Activated T-cell treated with anti-CD3 and anti-CD28 coated beads, Interleukin-2, amount 50 U/mL, for 72 hours (primary cell): ENCODE measurements around the gene XXYLT1. TPM values are rescaled to one million over a fixed set of nuclear protein-coding genes. Genes with fewer than 3 reads are reported as not detected.

ENCODE experiments used
- ATAC-seq, 2 donors: fragments of 150-1000 bp; cut with Tn5 transposase; replicated peaks in 1 of 2; 2 replicates each; pipeline ENCODE4 v1.10.0; 2021; ENCODE audit warnings: moderate library complexity in 2 of 2, mild to moderate bottlenecking in 1 of 2
- DNase-seq, 2 donors: peaks; one replicate each; pipeline ENCODE4 v3.0.0; 2021 to 2022; ENCODE audit warnings: mixed read lengths in 1 of 2
- H3K27ac Mint-ChIP-seq: one replicate; pipeline ENCODE4 v1.8.0; 2022; ENCODE audit warnings: mild to moderate bottlenecking, moderate library complexity, mixed read lengths
- H3K27me3 Mint-ChIP-seq: one replicate; pipeline ENCODE4 v1.8.0; 2022; ENCODE audit warnings: low read depth, mixed read lengths
- H3K36me3 Mint-ChIP-seq, 2 donors: one replicate each; pipeline ENCODE4 v1.8.0; 2022; ENCODE audit warnings: mixed read lengths in 2 of 2, mild to moderate bottlenecking in 1 of 2; ENCODE audit not compliant: insufficient read depth in 2 of 2
- H3K4me1 Mint-ChIP-seq: one replicate; pipeline ENCODE4 v1.8.0; 2022; ENCODE audit warnings: low read depth, mixed read lengths
- H3K4me3 Mint-ChIP-seq, 2 donors: one replicate each; pipeline ENCODE4 v1.8.0; 2022; ENCODE audit warnings: mild to moderate bottlenecking in 2 of 2, mixed read lengths in 2 of 2, moderate library complexity in 2 of 2
- H3K9me3 Mint-ChIP-seq, 2 donors: one replicate each; pipeline ENCODE4 v1.8.0; 2022; ENCODE audit warnings: mixed read lengths in 2 of 2
- total RNA-seq, 2 donors: library from RNA; stranded (reverse); gene quantifications; one replicate each; pipeline ENCODE4 v1.2.3, GENCODE V29; 2022

XXYLT1 gene
- total RNA-seq, 2 donors from 2014 or later: 6.2 to 6.6 TPM

DNA sequence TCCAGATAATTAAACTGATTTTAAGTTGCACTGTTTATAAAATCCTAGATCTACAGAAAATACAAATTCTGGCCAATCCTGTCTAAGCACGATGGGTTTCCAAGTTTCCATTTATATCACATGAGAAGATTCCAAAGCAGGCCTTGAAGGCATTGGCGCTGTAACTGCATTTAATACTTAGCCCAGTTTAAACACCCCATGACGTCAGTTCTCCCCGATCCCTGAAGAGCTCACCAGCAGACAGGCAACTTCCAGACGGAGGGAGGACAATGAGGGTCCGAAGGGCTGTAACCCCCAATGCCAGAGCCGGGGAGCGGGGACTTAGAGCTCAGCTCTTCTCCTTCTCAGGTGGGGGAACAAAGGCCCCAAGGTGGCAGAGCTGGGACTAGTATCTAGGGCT lies 117.3 kb downstream of the XXYLT1 start:
- H3K27me3 Mint-ChIP-seq: peaks cover 11% of the 10 kb centered on the region
- H3K9me3 Mint-ChIP-seq: no peaks in the 10 kb centered on the region
- H3K36me3 Mint-ChIP-seq: no peaks in the 10 kb centered on the region
- DNase-seq: no peak
- peaks cover 43% of the 10 kb centered on the region for H3K4me1 Mint-ChIP-seq
- H3K4me3 Mint-ChIP-seq: peak overlapping the region in 1 of 2 donors; percentile 22
- no peak for ATAC-seq
- no peak overlapping the region for H3K27ac Mint-ChIP-seq

DNA sequence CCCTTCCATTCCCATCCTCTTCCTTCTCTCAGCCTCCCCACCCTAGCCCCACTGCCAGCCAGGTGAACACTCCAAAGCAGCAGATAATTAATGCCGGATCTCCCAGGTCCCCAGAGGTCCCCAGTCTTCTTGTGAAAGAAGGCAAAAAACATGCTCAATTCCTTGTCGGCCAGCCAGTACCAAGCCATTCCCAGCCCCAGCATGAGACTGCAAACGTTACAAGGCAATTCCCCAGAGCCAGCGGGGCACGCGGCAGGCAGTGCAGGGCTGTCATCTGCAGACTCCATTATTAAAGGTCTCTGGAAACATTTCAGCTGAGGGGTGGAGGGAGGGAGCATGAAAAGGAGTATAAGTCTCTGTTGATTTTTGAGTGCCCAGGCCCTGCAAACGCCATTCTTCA lies 117.8 kb downstream of the XXYLT1 start:
- H3K9me3 Mint-ChIP-seq: no peaks in the 10 kb centered on the region
- no peak overlapping the region for H3K4me3 Mint-ChIP-seq
- no peaks in the 10 kb centered on the region for H3K36me3 Mint-ChIP-seq
- H3K4me1 Mint-ChIP-seq: peaks cover 48% of the 10 kb centered on the region
- ATAC-seq (no peak), DNase-seq (no peak)
- peaks cover 11% of the 10 kb centered on the region for H3K27me3 Mint-ChIP-seq
- H3K27ac Mint-ChIP-seq: no peak overlapping the region

DNA sequence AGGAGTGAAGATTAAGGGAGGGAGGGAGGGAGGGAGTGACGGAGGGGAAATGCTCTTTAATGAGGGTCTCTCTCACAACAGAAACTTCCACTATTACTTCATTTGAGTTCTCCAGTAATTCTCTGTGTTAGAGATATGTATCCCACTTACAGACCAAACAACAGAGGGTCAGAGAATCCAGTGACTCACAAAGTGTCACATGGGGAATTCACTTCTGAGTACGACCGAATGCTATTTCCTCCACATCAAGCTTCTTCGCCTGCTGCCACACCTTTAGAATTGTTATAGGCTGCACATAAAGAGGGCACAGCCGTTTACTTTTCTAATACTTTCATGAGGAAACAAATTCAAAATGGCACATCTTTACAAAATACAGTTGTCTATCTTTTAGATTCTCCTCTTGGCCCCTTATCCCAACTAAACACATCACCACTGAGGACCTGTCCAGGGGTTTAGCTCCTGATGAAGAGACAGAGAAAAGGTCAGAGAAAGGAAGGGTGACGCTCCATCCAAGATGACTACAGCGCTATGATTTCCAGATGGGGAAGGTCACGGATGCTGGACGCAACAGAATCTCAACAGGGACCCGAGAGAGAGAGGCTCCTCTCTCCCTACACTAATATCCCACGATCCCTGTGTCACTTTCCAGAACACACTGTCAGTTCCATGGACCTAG lies 119.0 kb downstream of the XXYLT1 start:
- H3K4me1 Mint-ChIP-seq: peaks cover 59% of the 10 kb centered on the region
- ATAC-seq: no peak
- no peak for DNase-seq
- no peaks in the 10 kb centered on the region for H3K9me3 Mint-ChIP-seq
- H3K27ac Mint-ChIP-seq: peak overlapping the region; percentile 16
- peaks cover 11% of the 10 kb centered on the region for H3K27me3 Mint-ChIP-seq
- no peaks in the 10 kb centered on the region for H3K36me3 Mint-ChIP-seq
- no peak overlapping the region for H3K4me3 Mint-ChIP-seq

DNA sequence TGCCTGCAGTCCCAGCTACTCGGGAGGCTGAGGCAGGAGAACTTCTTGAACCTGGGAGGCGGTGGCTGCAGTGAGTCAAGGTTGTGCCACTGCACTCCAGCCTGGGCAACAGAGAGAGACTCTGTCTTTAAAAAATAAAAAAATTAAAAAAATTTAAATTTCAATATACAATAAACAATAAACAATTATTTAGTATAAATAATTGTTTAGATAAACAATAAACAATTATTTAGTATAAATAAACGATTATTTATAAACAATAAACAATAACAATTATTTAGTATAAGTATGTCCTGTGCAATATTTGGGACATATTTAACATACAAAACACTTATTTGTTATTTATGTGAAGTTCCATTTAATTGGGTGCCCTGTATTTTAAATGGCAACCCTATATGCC lies 119.6 kb downstream of the XXYLT1 start:
- H3K4me3 Mint-ChIP-seq: no peak overlapping the region
- H3K27ac Mint-ChIP-seq: no peak overlapping the region
- no peak for DNase-seq
- ATAC-seq: no peak
- H3K9me3 Mint-ChIP-seq: no peaks in the 10 kb centered on the region
- H3K27me3 Mint-ChIP-seq: peaks cover 11% of the 10 kb centered on the region
- no peaks in the 10 kb centered on the region for H3K36me3 Mint-ChIP-seq
- peaks cover 60% of the 10 kb centered on the region for H3K4me1 Mint-ChIP-seq

DNA sequence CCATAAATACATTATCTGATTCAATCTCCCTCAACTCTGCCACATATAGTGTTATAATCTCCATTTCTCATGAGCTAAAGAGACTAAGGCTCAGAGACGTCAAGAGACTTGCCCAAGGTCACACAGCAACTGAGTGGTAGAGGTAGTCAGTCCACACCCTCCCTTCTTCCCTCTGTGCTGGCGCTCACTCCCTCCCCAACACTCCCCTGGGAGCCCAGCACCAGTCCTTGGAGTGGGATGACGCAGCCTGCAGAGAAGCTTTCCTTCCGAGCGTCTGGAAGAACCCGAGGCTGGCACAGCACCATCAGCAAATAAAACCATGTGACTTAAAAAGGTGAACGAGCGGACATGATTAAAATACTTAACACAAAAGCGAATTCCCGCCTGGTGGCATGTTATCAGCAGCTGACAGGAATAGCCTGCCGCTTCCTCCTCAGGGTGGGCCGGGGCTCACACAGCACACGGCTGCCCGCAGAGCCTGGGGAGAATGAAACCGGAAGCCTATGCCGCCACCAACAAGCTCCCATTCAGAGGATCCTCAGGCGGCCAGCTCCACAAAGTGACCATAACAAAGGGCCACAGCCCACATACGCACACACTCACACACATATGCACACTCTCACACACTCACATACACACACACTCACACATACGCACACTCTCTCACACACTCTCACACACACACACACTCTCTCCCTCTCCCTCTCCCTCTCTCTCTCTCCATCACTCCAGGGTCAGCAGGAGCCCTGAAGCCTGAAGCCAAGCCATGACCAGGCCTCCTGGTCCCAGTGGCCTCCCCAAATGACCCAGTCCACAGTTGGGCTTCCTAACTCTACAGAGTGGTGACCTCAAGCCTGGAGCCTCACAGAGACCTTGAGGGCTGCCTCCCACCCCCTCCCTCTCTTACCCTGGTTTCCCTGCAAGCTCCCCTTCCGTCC lies 120.5 kb downstream of the XXYLT1 start:
- H3K27me3 Mint-ChIP-seq: peaks cover 11% of the 10 kb centered on the region
- DNase-seq (peak; percentile 41 to 51), ATAC-seq (peak; percentile 47 to 67)
- no peaks in the 10 kb centered on the region for H3K36me3 Mint-ChIP-seq
- peaks cover 60% of the 10 kb centered on the region for H3K4me1 Mint-ChIP-seq
- no peaks in the 10 kb centered on the region for H3K9me3 Mint-ChIP-seq
- H3K4me3 Mint-ChIP-seq: peak overlapping the region; percentile 59 to 69
- H3K27ac Mint-ChIP-seq: peak overlapping the region; percentile 33

DNA sequence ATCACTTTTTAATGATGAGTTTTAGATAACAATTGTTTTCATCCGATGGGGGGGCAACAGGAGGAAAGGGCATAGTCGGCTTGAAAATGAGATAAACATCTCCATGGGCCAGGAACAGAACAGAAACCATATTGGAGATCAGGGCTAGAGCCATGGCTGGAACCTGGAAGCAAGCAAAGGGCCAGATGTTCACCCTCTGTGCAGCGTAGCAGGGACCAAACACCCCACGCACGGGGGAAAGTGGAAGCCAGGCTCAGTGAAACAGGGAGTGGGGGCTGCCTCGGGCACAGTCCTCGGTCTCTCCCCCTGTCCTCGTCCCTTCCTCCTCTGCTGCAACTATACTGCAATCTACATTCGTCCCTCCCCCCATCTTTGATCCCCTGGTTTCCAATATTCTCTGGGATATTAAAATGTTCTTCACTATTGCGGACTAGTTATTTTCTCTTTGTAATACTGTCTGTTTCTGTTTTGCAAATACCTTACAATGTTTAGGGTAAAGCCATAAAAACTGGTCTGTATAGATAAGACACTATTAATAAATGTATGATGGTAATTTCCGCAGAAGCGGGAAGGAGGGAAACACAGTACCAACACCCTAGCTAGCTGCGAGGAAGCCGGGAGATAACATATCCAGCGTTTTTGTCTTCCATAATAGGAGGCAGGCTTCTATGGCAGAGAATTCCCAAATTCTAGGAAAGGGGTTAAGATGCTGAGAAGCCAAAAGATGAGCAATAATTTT lies 121.5 kb downstream of the XXYLT1 start:
- no peaks in the 10 kb centered on the region for H3K9me3 Mint-ChIP-seq
- H3K27me3 Mint-ChIP-seq: peaks cover 11% of the 10 kb centered on the region
- H3K27ac Mint-ChIP-seq: no peak overlapping the region
- DNase-seq (no peak), ATAC-seq (no peak)
- H3K4me1 Mint-ChIP-seq: peaks cover 53% of the 10 kb centered on the region
- H3K4me3 Mint-ChIP-seq: peak overlapping the region; percentile 69 to 95
- H3K36me3 Mint-ChIP-seq: no peaks in the 10 kb centered on the region

DNA sequence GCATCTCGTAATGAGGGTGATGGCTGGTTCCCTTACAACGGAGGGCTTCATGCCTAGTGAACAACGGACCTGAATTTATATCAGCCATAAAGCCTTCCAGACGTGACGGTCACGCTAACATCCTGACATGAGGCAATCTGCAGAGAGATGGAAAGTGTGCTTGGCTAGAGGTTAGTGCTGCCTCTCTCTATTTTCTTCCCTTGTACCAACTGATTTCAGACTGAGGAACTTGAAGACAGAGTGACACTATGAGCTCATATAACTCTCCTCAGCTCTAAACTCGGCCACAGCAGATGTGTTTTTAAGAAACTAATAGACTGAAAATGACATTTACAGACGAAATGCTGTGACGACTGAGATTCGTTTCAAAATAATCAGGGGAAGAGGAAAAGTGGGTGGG lies 122.4 kb downstream of the XXYLT1 start:
- peak overlapping the region; percentile 19 for H3K27ac Mint-ChIP-seq
- H3K9me3 Mint-ChIP-seq: no peaks in the 10 kb centered on the region
- H3K27me3 Mint-ChIP-seq: peaks cover 11% of the 10 kb centered on the region
- no peak for DNase-seq
- ATAC-seq: no peak
- H3K36me3 Mint-ChIP-seq: no peaks in the 10 kb centered on the region
- peaks cover 48% of the 10 kb centered on the region for H3K4me1 Mint-ChIP-seq
- H3K4me3 Mint-ChIP-seq: peak overlapping the region; percentile 91 to 95

DNA sequence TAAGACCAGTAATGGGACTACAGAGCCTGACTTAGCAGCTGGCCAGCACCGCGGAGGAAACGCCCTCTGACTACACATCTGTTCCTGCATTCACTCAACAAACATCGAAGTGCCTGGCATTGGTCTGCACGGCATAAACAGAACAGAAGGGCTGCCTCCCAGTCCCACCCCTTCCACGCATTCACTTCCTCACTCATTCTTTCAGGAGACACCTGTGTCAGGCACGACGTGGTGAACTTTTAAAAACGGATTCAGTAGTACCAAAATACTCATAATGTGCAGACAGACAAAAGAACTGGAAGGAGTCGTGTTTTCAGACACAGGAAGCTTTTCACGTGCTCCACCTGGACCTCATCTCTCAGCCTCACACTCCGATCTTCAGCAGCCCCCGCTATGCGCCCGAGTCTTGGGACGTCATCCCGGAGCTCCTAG lies 123.3 kb downstream of the XXYLT1 start:
- DNase-seq (peak; percentile 61 to 66), ATAC-seq (peak; percentile 90 to 94)
- Mint-ChIP-seq H3K27me3 (peaks cover 11% of the 10 kb centered on the region), H3K36me3 (no peaks in the 10 kb centered on the region), H3K4me3 (peak overlapping the region; percentile 91 to 95), H3K9me3 (no peaks in the 10 kb centered on the region), H3K27ac (peak overlapping the region; percentile 86), H3K4me1 (peaks cover 48% of the 10 kb centered on the region)

DNA sequence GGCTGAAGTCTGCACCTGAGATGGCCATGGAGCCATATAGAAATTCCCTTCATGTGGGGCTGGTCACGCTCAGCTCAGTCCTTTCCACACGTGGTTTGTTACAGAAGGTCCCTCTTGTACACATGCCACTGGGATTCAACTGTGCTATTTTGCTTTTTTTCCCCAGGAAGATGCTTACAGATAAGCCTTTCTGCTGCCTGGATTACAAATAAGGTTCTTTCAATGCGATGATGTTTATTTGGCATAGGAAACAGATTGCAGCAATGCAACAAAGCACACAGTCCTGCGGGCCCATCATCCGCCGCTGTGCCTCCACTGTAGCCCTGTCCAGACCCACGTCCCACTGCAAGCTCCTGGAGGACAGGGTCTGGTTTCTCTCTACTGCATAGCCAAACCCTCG lies 124.8 kb downstream of the XXYLT1 start:
- peaks cover 42% of the 10 kb centered on the region for H3K4me1 Mint-ChIP-seq
- peaks cover 9 to 10% of the 10 kb centered on the region in 2 donors for H3K36me3 Mint-ChIP-seq
- DNase-seq: no peak
- no peak for ATAC-seq
- no peak overlapping the region for H3K4me3 Mint-ChIP-seq
- peaks cover 4 to 6% of the 10 kb centered on the region in 2 donors for H3K9me3 Mint-ChIP-seq
- H3K27ac Mint-ChIP-seq: no peak overlapping the region
- H3K27me3 Mint-ChIP-seq: peaks cover 11% of the 10 kb centered on the region

DNA sequence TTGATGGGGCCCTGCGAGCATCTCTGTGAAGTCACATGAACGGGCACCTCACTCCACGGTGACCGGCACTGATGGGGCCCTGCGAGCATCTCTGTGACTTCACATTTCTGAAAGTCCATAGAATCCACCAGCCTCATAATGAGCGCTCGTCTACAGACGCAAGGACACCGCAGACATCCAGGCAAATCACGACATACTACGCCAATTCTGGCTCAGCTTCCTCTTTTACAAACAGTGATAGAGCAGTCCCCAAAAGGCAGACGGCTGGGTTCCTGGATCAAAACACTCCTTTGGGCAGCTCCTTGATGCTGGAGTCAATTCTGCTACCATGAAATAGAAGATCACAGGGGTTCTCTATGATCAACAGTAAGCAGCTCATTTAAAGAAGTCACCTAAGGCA lies 125.4 kb downstream of the XXYLT1 start:
- ATAC-seq: no peak
- no peak overlapping the region for H3K4me3 Mint-ChIP-seq

DNA sequence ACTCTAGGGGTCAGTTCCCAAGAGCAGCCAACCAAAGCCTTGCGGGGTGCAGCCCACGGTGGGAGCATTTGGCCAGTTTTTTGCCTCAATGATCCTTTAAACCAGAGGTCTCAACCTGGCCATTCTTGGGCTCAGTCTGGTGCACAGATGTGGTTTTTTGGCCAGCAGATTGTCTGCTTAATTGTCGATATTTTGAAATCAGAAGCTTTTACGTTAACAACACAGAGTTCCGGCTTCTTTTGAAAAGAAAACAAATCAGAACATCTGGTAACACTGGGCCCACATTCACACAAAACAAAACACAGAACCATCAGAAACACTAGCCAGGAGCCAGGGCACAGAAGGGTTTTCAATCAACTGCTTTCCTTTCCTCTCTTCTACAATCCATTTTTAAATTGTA lies 127.7 kb downstream of the XXYLT1 start:
- H3K4me1 Mint-ChIP-seq: peaks cover 13% of the 10 kb centered on the region
- H3K36me3 Mint-ChIP-seq: peaks cover 17 to 21% of the 10 kb centered on the region in 2 donors
- ATAC-seq (no peak), DNase-seq (no peak)
- no peak overlapping the region for H3K27ac Mint-ChIP-seq
- H3K9me3 Mint-ChIP-seq: peaks cover 11 to 12% of the 10 kb centered on the region in 2 donors
- H3K4me3 Mint-ChIP-seq: no peak overlapping the region
- H3K27me3 Mint-ChIP-seq: no peaks in the 10 kb centered on the region

More for the DNA sequence above, 125.4 kb downstream of the XXYLT1 start:
- DNase-seq: no peak
- peaks cover 12 to 16% of the 10 kb centered on the region in 2 donors for H3K36me3 Mint-ChIP-seq
- H3K4me1 Mint-ChIP-seq: peaks cover 36% of the 10 kb centered on the region
- peaks cover 11% of the 10 kb centered on the region for H3K27me3 Mint-ChIP-seq
- no peak overlapping the region for H3K27ac Mint-ChIP-seq
- peaks cover 7 to 8% of the 10 kb centered on the region in 2 donors for H3K9me3 Mint-ChIP-seq

DNA sequence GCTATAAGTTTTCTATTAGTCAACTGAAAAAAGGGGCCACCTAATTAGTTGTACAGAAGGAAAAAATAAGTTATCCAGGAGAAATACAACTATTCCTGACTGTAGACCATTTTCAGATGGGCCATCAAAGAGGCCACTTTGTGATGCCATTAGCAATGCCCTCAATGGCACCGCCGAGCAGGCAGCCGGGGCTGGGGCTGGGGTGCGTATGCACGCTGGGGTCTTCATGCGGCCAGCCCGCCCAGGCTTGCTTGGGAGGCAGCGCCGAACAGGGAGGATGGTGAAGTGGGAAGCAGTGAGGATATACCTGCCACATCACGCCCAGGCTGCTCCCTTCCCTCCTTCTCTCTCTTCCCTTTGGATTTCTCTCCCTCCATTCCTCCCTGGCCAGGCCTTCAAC lies 128.4 kb downstream of the XXYLT1 start:
- H3K4me3 Mint-ChIP-seq: no peak overlapping the region
- peaks cover 17 to 21% of the 10 kb centered on the region in 2 donors for H3K36me3 Mint-ChIP-seq
- peaks cover 11 to 12% of the 10 kb centered on the region in 2 donors for H3K9me3 Mint-ChIP-seq
- no peak overlapping the region for H3K27ac Mint-ChIP-seq
- H3K4me1 Mint-ChIP-seq: peaks cover 6% of the 10 kb centered on the region
- H3K27me3 Mint-ChIP-seq: no peaks in the 10 kb centered on the region
- no peak for DNase-seq
- no peak for ATAC-seq
